ENCODE data around the gene SLC38A2.

DNA sequence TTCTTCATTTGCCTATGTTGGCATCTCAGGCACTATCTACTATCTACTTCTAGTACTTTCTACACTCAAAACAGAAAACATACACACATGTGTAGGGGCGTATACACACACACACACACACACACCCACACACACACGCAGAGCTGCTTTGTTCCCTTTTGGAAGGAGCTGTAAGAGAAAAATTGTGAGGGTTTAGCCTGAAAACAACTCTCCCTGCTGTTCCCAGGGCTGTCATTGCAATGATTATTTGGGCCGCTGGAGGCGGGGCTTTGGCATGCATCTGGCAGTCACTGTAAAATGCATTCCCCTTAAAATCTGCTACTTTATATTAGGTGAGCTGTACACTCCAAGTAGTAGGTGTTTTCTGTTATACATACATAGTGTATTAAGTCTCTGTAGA is 29.1 kb upstream of the SLC38A2 start:
- TF ChIP-seq, protein P1, sequence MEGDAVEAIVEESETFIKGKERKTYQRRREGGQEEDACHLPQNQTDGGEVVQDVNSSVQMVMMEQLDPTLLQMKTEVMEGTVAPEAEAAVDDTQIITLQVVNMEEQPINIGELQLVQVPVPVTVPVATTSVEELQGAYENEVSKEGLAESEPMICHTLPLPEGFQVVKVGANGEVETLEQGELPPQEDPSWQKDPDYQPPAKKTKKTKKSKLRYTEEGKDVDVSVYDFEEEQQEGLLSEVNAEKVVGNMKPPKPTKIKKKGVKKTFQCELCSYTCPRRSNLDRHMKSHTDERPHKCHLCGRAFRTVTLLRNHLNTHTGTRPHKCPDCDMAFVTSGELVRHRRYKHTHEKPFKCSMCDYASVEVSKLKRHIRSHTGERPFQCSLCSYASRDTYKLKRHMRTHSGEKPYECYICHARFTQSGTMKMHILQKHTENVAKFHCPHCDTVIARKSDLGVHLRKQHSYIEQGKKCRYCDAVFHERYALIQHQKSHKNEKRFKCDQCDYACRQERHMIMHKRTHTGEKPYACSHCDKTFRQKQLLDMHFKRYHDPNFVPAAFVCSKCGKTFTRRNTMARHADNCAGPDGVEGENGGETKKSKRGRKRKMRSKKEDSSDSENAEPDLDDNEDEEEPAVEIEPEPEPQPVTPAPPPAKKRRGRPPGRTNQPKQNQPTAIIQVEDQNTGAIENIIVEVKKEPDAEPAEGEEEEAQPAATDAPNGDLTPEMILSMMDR (IDR thresholded peaks at IDR 0.05), result no peak
- TF ChIP-seq CBFB (CRISPR knock-in tag; IDR thresholded peaks at IDR 0.05; ENCODE audit: low read depth) (no peak), KAT7 (CRISPR knock-in tag; IDR thresholded peaks at IDR 0.05; ENCODE audit: borderline replicate concordance) (no peak), RELA (CRISPR knock-in tag; IDR thresholded peaks at IDR 0.05; ENCODE audit: borderline replicate concordance) (no peak)
- TF ChIP-seq, protein P2, sequence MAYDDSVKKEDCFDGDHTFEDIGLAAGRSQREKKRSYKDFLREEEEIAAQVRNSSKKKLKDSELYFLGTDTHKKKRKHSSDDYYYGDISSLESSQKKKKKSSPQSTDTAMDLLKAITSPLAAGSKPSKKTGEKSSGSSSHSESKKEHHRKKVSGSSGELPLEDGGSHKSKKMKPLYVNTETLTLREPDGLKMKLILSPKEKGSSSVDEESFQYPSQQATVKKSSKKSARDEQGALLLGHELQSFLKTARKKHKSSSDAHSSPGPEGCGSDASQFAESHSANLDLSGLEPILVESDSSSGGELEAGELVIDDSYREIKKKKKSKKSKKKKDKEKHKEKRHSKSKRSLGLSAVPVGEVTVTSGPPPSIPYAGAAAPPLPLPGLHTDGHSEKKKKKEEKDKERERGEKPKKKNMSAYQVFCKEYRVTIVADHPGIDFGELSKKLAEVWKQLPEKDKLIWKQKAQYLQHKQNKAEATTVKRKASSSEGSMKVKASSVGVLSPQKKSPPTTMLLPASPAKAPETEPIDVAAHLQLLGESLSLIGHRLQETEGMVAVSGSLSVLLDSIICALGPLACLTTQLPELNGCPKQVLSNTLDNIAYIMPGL (CRISPR knock-in tag; IDR thresholded peaks at IDR 0.05), result no peak
